Astrocyte (in vitro differentiated cells and primary cell): ENCODE results near the gene APOA4. TPM values are rescaled to one million over a fixed set of nuclear protein-coding genes. Genes with fewer than 3 reads are reported as not detected.
A peak's percentile ranks its signal among the peaks of the same experiment; 100 is the strongest.

Experiments
- DNase-seq: peaks from one replicate; pipeline ENCODE4 v3.0.0-alpha.2; 2010; ENCODE audit warnings: low read depth
- FAIRE-seq: peaks from 2 replicates; lab custom pipeline; 2011; peaks lifted over from hg19 to GRCh38; lab: Jason Lieb, UNC
- H2AFZ ChIP-seq: 2 replicates; pipeline ENCODE4 v1.6.0; 2012; ENCODE audit warnings: low read depth, low read length, inconsistent platforms
- H3K27ac ChIP-seq: 2 replicates; pipeline ENCODE4 v1.5.1; 2011; ENCODE audit warnings: low read depth, low read length, inconsistent platforms
- H3K27me3 ChIP-seq: 2 replicates; pipeline ENCODE4 v1.6.0; 2011; ENCODE audit warnings: low read length, inconsistent platforms; ENCODE audit not compliant: insufficient read depth
- H3K36me3 ChIP-seq: 2 replicates; pipeline ENCODE4 v1.5.1; 2011; ENCODE audit warnings: low read length, inconsistent platforms; ENCODE audit not compliant: insufficient read depth
- H3K4me1 ChIP-seq: 2 replicates; pipeline ENCODE4 v1.5.1; 2011; ENCODE audit warnings: low read length, inconsistent platforms; ENCODE audit not compliant: insufficient read depth
- H3K4me2 ChIP-seq: 2 replicates; pipeline ENCODE4 v1.6.0; 2012; ENCODE audit warnings: low read length, inconsistent platforms
- H3K4me3 ChIP-seq: 2 replicates; pipeline ENCODE4 v1.5.1; 2011; ENCODE audit warnings: low read depth, mild to moderate bottlenecking, low read length, inconsistent platforms; ENCODE audit not compliant: insufficient read depth
- H3K79me2 ChIP-seq: 2 replicates; pipeline ENCODE4 v1.6.0; 2012; ENCODE audit warnings: mild to moderate bottlenecking, low read length, inconsistent platforms; ENCODE audit not compliant: insufficient read depth
- H3K9ac ChIP-seq: 2 replicates; pipeline ENCODE4 v1.6.0; 2012; ENCODE audit warnings: mild to moderate bottlenecking, low read length, inconsistent platforms
- H3K9me3 ChIP-seq: 2 replicates; pipeline ENCODE4 v1.5.1; 2012; ENCODE audit warnings: low read depth, mild to moderate bottlenecking, low read length, inconsistent platforms; ENCODE audit not compliant: insufficient read depth
- H4K20me1 ChIP-seq: 2 replicates; pipeline ENCODE4 v1.6.0; 2012; ENCODE audit warnings: low read length, inconsistent platforms; ENCODE audit not compliant: insufficient read depth
- H3K27ac Mint-ChIP-seq: one replicate; pipeline ENCODE4 v1.8.0; 2021; ENCODE audit warnings: mild to moderate bottlenecking, mixed read lengths; ENCODE audit not compliant: unreplicated experiment
- H3K27me3 Mint-ChIP-seq: one replicate; pipeline ENCODE4 v1.8.0; 2021; ENCODE audit warnings: low read depth, mixed read lengths; ENCODE audit not compliant: unreplicated experiment
- H3K36me3 Mint-ChIP-seq: one replicate; pipeline ENCODE4 v1.8.0; 2021; ENCODE audit warnings: low read depth, mixed read lengths; ENCODE audit not compliant: unreplicated experiment
- H3K4me1 Mint-ChIP-seq: one replicate; pipeline ENCODE4 v1.8.0; 2021; ENCODE audit warnings: low read depth, mixed read lengths; ENCODE audit not compliant: unreplicated experiment
- H3K4me3 Mint-ChIP-seq: one replicate; pipeline ENCODE4 v1.8.0; 2021; ENCODE audit warnings: mild to moderate bottlenecking, moderate library complexity, mixed read lengths; ENCODE audit not compliant: unreplicated experiment
- H3K9me3 Mint-ChIP-seq: one replicate; pipeline ENCODE4 v1.8.0; 2021; ENCODE audit warnings: mild to moderate bottlenecking, mixed read lengths; ENCODE audit not compliant: unreplicated experiment
- EZH2 ChIP-seq: IDR thresholded peaks from 2 replicates; pipeline ENCODE4 v1.6.1; 2012; ENCODE audit warnings: mild to moderate bottlenecking, low read length, inconsistent platforms; ENCODE audit not compliant: insufficient read depth
- total RNA-seq: library from RNA; stranded (reverse); gene quantifications from 2 replicates; pipeline ENCODE4 v1.2.1, GENCODE V29; 2021
- TF ChIP-seq, protein P1 (sequence below): IDR thresholded peaks from 2 replicates; pipeline ENCODE4 v1.5.1; 2011; ENCODE audit warnings: low read depth, mild to moderate bottlenecking, inconsistent platforms, low read length, moderate library complexity; ENCODE audit not compliant: insufficient read depth

The APOA4 gene
- total RNA-seq, 1 donor from 2014 or later = not detected

GRCh38 chr11:116792869-116793771 lies 30.0 kb downstream of the APOA4 start:
- no peak overlapping the region for H3K4me3 Mint-ChIP-seq
- Histone ChIP-seq H4K20me1 (no peaks in the 10 kb centered on the region), H3K4me2 (peak overlapping the region; percentile 20), H2AFZ (no peak overlapping the region), H3K4me1 (peaks cover 22% of the 10 kb centered on the region), H3K9ac (no peak overlapping the region), H3K27ac (no peak overlapping the region), H3K79me2 (no peaks in the 10 kb centered on the region), H3K9me3 (no peaks in the 10 kb centered on the region), H3K27me3 (no peaks in the 10 kb centered on the region), H3K36me3 (no peaks in the 10 kb centered on the region), H3K4me3 (no peak overlapping the region)
- FAIRE-seq = peak; percentile 97
- H3K9me3 Mint-ChIP-seq = no peaks in the 10 kb centered on the region
- no peaks in the 10 kb centered on the region for H3K36me3 Mint-ChIP-seq
- peak; percentile 76 for DNase-seq
- peaks cover 13% of the 10 kb centered on the region for H3K27me3 Mint-ChIP-seq
- no peak overlapping the region for H3K27ac Mint-ChIP-seq
- peaks cover 13% of the 10 kb centered on the region for H3K4me1 Mint-ChIP-seq
- TF ChIP-seq EZH2 = no peak
- TF ChIP-seq, protein P1, sequence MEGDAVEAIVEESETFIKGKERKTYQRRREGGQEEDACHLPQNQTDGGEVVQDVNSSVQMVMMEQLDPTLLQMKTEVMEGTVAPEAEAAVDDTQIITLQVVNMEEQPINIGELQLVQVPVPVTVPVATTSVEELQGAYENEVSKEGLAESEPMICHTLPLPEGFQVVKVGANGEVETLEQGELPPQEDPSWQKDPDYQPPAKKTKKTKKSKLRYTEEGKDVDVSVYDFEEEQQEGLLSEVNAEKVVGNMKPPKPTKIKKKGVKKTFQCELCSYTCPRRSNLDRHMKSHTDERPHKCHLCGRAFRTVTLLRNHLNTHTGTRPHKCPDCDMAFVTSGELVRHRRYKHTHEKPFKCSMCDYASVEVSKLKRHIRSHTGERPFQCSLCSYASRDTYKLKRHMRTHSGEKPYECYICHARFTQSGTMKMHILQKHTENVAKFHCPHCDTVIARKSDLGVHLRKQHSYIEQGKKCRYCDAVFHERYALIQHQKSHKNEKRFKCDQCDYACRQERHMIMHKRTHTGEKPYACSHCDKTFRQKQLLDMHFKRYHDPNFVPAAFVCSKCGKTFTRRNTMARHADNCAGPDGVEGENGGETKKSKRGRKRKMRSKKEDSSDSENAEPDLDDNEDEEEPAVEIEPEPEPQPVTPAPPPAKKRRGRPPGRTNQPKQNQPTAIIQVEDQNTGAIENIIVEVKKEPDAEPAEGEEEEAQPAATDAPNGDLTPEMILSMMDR = no peak

DNA sequence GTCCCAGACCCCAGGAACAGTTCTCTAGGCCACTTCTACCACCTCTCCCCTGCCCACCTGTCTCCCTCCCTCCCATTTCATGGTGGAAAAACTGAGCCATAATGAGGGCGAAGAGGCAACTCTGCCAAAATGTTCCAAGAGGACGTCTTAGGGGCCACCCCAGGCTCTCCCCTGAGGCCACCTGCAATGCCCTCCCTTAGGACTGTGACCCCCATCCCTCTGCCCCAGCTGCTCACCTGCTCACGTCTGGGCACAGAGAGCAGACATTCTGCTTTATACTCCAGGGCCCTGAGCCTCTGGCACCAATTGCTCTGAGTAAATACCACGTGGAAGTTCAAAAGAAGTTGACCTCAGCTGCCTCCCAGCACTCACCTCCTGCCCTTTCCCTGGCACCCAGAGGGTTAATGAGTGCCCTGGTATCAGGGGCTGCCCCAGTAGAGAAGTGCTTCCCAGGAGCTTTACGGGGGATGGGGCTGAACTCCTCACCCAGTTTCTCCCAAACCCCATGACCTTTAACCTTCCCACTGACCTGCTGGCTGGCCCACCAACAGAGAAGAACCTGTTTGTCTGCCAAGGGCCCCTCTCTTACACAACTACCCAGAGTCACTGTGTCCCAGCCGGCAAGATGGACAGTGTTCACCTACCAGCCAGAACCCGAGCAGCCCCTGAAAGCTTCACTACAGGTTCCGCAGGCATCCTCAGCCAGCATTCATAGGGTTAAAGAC lies 30.8 kb downstream of the APOA4 start:
- H3K79me2 ChIP-seq = peaks cover 4% of the 10 kb centered on the region

More for the DNA sequence above, 30.8 kb downstream of the APOA4 start:
- Histone ChIP-seq H3K36me3 (no peaks in the 10 kb centered on the region), H3K9ac (no peak overlapping the region), H3K27me3 (no peaks in the 10 kb centered on the region), H3K4me1 (peaks cover 24% of the 10 kb centered on the region), H3K27ac (no peak overlapping the region), H3K4me3 (no peak overlapping the region), H3K4me2 (peak overlapping the region; percentile 20), H2AFZ (no peak overlapping the region), H4K20me1 (no peaks in the 10 kb centered on the region), H3K9me3 (no peaks in the 10 kb centered on the region)
- DNase-seq = no peak
- Mint-ChIP-seq H3K27me3 (peaks cover 13% of the 10 kb centered on the region), H3K4me3 (no peak overlapping the region), H3K36me3 (peaks cover 2% of the 10 kb centered on the region), H3K27ac (no peak overlapping the region), H3K4me1 (peaks cover 13% of the 10 kb centered on the region), H3K9me3 (no peaks in the 10 kb centered on the region)
- FAIRE-seq = no peak
- TF ChIP-seq, protein P1 = no peak
- TF ChIP-seq EZH2 = no peak
